ENCODE data around the gene SLC1A3. TPM values are rescaled to one million over a fixed set of nuclear protein-coding genes. Genes with fewer than 3 reads are reported as not detected.
A peak's percentile ranks its signal among the peaks of the same experiment; 100 is the strongest.

Gene SLC1A3
- total and polyA plus RNA-seq, 12 donors: 10.0 to 94.1 (median 43.2) TPM

- no peak for TF ChIP-seq POLR2A (IDR thresholded peaks at IDR 0.05)
- TF ChIP-seq CTCF (IDR thresholded peaks at IDR 0.05): no peak
- peak overlapping the region in 2 of 5 donors; percentile 15 to 61 for H3K27ac ChIP-seq
- no peaks in the 10 kb centered on the region for H3K27me3 ChIP-seq
- no peak overlapping the region for H3K4me3 ChIP-seq
- no peaks in the 10 kb centered on the region for H3K9me3 ChIP-seq (replicated peaks in 1 of 3)
- WGBS, 4 donors: 73 to 82% (median 81%) methylated on average over 5 of the region's 5 CpGs
- intact Hi-C loops (cut with DNase I): no loop called here
- peak in 1 of 7 donors; percentile 24 for DNase-seq
- H3K36me3 ChIP-seq (replicated peaks in 1 of 2): no peaks in the 10 kb centered on the region
- peaks cover 0 to 14% of the 10 kb centered on the region in 2 donors for H3K4me1 ChIP-seq (replicated peaks in 1 of 2)
Measured at GRCh38 chr5:36689225-36689624, 82.8 kb downstream of the SLC1A3 start.

GRCh38 chr5:36690041-36690961 is 83.9 kb downstream of the SLC1A3 start:
- DNase-seq: peak; percentile 63 to 82 (median 74)
- intact Hi-C loops (cut with DNase I): loop anchor here (5.0 to 10.0 kb wide), 3 partner anchors 183 to 278 kb away; no protein-coding TSS in a partner anchor
- no peak for TF ChIP-seq POLR2A (IDR thresholded peaks at IDR 0.05)
- TF ChIP-seq CTCF (IDR thresholded peaks at IDR 0.05): peak; percentile 63 to 79 (median 70)
- Histone ChIP-seq H3K27ac (peak overlapping the region in 4 of 5 donors; percentile 36 to 82 (median 64)), H3K9me3 (replicated peaks in 1 of 3) (no peaks in the 10 kb centered on the region), H3K4me3 (peak overlapping the region in 2 of 4 donors; percentile 3 to 61), H3K27me3 (no peaks in the 10 kb centered on the region), H3K4me1 (replicated peaks in 1 of 2) (peaks cover 0 to 14% of the 10 kb centered on the region in 2 donors), H3K36me3 (replicated peaks in 1 of 2) (no peaks in the 10 kb centered on the region)
- WGBS, 4 donors: 4 to 10% (median 5%) methylated on average over 37 to 50 of the region's 50 CpGs

GRCh38 chr5:36691226-36691625 is 84.8 kb downstream of the SLC1A3 start:
- H3K4me1 ChIP-seq (replicated peaks in 1 of 2): peaks cover 0 to 14% of the 10 kb centered on the region in 2 donors
- no peaks in the 10 kb centered on the region for H3K27me3 ChIP-seq
- no peaks in the 10 kb centered on the region for H3K9me3 ChIP-seq (replicated peaks in 1 of 3)
- DNase-seq: no peak
- H3K4me3 ChIP-seq: no peak overlapping the region
- intact Hi-C loops (cut with DNase I): loop anchor here (5.0 to 10.0 kb wide), 3 partner anchors 184 to 279 kb away; no protein-coding TSS in a partner anchor
- no peaks in the 10 kb centered on the region for H3K36me3 ChIP-seq (replicated peaks in 1 of 2)
- TF ChIP-seq CTCF (IDR thresholded peaks at IDR 0.05) (no peak), POLR2A (IDR thresholded peaks at IDR 0.05) (no peak)
- peak overlapping the region in 1 of 5 donors; percentile 2 for H3K27ac ChIP-seq

- WGBS, 4 donors: 52 to 85% (median 70%) methylated on average over 5 of the region's 5 CpGs
- H3K27ac ChIP-seq: peak overlapping the region in 2 of 5 donors; percentile 29 to 51
- DNase-seq: no peak
- H3K36me3 ChIP-seq (replicated peaks in 1 of 2): no peaks in the 10 kb centered on the region
- no peaks in the 10 kb centered on the region for H3K27me3 ChIP-seq
- peaks cover 0 to 14% of the 10 kb centered on the region in 2 donors for H3K4me1 ChIP-seq (replicated peaks in 1 of 2)
- no peak overlapping the region for H3K4me3 ChIP-seq
- H3K9me3 ChIP-seq (replicated peaks in 1 of 3): no peaks in the 10 kb centered on the region
- intact Hi-C loops (cut with DNase I): loop anchor here (2.0 to 10.0 kb wide), 4 partner anchors 185 to 280 kb away; no protein-coding TSS in a partner anchor
- TF ChIP-seq POLR2A (IDR thresholded peaks at IDR 0.05) (no peak), CTCF (IDR thresholded peaks at IDR 0.05) (no peak)
Measured at GRCh38 chr5:36691696-36692371, 85.4 kb downstream of the SLC1A3 start.
